ENCODE results near the gene APOBEC3A.
"Not testable (repeated sequence)": the region's sequence is repeated elsewhere in the genome, so short reads cannot be mapped to it uniquely, and the experiment has no call there.

Gene APOBEC3A

GRCh38 chr22:38943201-38943600, 14.2 kb upstream of the APOBEC3A start:
- DNase-seq (ENCODE audit: low read depth in 2 of 2): no peak

GRCh38 chr22:38943882-38944281, 13.5 kb upstream of the APOBEC3A start:
- no peak for DNase-seq (ENCODE audit: low read depth in 2 of 2)

GRCh38 chr22:38944653-38945052, 12.8 kb upstream of the APOBEC3A start:
- no peak for DNase-seq (ENCODE audit: low read depth in 2 of 2)

GRCh38 chr22:38945706-38946338, 11.6 kb upstream of the APOBEC3A start:
- not testable (repeated sequence) for DNase-seq (ENCODE audit: low read depth in 2 of 2)

GRCh38 chr22:38946771-38947170, 10.6 kb upstream of the APOBEC3A start:
- DNase-seq (ENCODE audit: low read depth in 2 of 2): no peak

GRCh38 chr22:38947321-38948140, 9.9 kb upstream of the APOBEC3A start:
- no peak for DNase-seq (ENCODE audit: low read depth in 2 of 2)

- DNase-seq (ENCODE audit: low read depth in 2 of 2): no peak
Measured at GRCh38 chr22:38948181-38948940, 9.0 kb upstream of the APOBEC3A start.

- DNase-seq (ENCODE audit: low read depth in 2 of 2): no peak
Measured at GRCh38 chr22:38949889-38950405, 7.5 kb upstream of the APOBEC3A start.

GRCh38 chr22:38950527-38951295, 6.7 kb upstream of the APOBEC3A start:
- DNase-seq (ENCODE audit: low read depth in 2 of 2): no peak

GRCh38 chr22:38951734-38952133, 5.7 kb upstream of the APOBEC3A start:
- no peak for DNase-seq (ENCODE audit: low read depth in 2 of 2)

GRCh38 chr22:38952281-38952993, 5.0 kb upstream of the APOBEC3A start:
- DNase-seq (ENCODE audit: low read depth in 2 of 2): no peak

GRCh38 chr22:38953091-38953490, 4.3 kb upstream of the APOBEC3A start:
- no peak for DNase-seq (ENCODE audit: low read depth in 2 of 2)

- peak; percentile 28 to 34 for DNase-seq (ENCODE audit: low read depth in 2 of 2)
Measured at GRCh38 chr22:38953577-38954413, 3.6 kb upstream of the APOBEC3A start.

- no peak for DNase-seq (ENCODE audit: low read depth in 2 of 2)
Measured at GRCh38 chr22:38954414-38955043, 2.9 kb upstream of the APOBEC3A start.

GRCh38 chr22:38955250-38955905, 2.0 kb upstream of the APOBEC3A start:
- no peak for DNase-seq (ENCODE audit: low read depth in 2 of 2)

GRCh38 chr22:38955926-38956325, 1.5 kb upstream of the APOBEC3A start:
- DNase-seq (ENCODE audit: low read depth in 2 of 2): no peak

GRCh38 chr22:38956551-38956950, 858 bp upstream of the APOBEC3A start:
- no peak for DNase-seq (ENCODE audit: low read depth in 2 of 2)

GRCh38 chr22:38957808-38958650, 620 bp downstream of the APOBEC3A start:
- no peak for DNase-seq (ENCODE audit: low read depth in 2 of 2)

All from stimulated activated CD8-positive, alpha-beta memory T cell treated with anti-CD3 and anti-CD28 coated beads, Interleukin-7, amount 100 ng/mL, for 4 hours (primary cell).